T-helper 2 cell (primary cell): Measurements from ENCODE around the gene PREB.

Experiments
- DNase-seq, 5 experiments: peaks; one replicate each; pipeline versions ENCODE4 v3.0.0 to v3.0.0-alpha.2; 2012 to 2022

The PREB gene

DNA sequence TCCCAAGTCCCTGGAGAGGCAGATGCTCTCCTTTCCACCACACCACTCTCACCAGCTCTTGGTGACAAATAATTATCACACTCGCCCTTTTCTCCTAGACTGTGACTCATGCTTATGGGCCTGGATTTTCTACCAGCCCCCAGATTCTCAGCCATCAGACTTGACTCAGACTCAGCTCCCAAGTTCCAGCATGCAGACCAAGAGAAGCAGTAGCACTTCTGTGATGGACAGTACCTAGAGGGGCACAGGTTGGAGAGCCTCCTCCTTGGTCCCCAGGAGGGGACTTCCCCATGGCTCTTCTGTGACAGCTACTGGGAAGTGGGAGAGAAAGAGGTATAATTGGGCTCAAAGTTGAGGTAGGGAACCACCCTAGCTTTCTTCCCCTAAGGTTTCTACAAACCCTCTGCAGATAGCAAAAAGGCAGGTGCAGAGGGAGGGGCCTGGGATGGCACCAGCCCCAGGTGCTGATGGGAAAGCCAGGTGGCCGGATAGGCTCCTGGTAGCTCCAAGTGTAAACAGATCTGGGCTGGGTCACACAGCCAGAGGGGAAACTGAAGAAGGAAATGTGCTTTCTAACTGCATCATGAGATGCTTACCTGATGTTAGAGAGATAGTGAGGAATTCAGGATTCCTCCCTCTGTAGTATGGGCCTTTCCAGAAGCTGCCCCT is 18.5 kb upstream of the PREB start:
- DNase-seq, result no peak

GRCh38 chr2:27152102-27152795 is 17.8 kb upstream of the PREB start:
- DNase-seq, result no peak

DNA sequence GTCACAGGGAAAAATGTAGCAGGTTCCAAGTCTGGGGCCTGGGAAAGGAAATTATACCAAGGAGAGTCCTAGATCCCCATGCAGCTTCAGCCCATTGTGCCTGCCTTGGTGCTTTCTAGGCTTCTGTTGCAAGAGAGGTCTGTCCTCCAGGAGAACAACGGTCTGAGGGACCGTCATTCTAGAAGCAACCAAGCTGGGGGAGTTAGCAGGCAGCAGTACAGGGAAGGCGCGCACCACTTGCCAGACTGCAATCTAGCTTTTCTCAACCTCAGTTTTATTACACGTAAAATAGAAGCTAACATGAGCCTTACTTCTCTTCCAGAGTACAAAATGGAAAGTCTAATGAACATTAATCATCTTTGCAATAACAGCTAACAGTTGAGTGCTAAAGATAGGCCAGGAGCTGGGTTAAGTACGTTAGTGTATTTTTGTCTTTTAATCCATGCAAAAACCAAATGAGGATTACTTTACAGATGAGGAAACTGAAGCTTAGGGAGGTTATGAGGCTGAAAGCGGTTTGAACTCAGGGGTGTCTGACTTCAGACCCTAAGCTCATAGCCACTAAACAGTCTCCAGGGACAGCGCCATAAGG is 16.3 kb upstream of the PREB start:
- no peak for DNase-seq

DNA sequence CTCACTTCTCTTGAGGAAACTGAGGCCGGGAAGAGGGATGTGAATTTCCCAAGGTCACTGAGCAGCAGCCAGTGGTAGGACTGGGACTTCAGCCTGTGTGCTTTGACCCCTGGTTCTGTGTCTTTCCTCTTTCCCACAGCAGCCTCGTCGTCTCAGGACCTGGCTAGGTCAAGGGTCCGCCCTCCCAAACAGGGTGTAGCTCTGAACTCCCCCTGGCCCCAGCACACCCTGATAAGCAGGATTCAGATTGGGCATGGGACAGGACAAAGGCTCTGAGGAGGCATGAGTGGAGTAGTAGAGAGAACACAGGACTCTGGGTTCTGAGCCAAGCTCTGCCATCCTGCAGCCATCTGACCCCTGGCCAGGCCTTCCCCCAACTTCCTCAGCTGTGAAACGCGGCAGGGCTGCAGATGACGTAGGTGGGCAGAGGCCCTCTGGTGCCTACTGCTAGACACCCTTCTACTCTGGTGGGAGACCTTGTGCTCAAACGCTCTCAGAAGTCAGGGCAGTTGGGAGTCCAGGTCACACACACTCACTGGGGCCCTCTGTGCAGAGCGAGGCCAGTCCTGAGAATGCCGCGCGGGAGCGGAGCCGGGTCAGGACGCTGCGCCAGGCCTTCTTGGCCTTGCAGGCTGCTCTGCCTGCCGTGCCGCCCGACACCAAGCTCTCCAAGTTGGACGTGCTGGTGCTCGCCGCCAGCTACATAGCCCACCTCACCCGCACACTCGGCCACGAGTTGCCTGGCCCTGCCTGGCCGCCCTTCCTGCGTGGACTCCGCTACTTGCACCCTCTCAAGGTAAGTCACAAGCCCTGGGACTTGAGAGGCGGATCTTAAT is 15.4 kb upstream of the PREB start:
- no peak for DNase-seq

DNA sequence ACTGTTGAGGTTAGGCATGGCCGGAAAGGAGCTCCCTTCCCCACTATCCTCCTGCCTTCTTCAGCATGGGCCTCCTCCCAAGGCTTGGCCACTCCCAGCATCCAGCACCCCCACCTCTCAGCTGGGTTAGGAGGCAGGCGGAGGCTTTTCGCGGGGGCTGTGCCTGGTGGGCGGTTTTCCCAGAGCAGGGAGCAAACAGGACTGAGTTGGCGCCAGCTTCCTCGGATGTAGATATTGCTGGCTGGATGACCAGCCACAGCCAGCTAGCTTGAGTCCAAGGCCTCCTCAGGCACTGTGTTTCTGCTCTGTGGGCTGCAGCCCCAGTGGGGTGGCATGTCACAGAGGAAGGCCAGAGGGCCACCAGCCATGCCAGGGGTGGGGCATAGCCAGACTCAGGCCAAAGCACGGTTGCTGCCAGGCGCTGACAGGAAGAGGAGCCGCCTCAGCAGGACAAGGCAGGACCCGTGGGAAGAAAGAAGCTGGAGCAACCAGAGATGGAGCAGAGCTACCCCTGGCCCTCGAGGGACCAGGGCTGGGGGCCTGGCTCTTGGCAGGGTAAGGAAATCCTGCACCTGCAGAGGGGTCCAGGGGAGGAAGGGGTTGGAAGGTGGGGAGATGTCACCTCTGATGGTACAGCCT is 14.5 kb upstream of the PREB start, which contains the start of gene TCF23:
TCF23 (plus strand) TSS at position 204 of the 639 bp plus-strand sequence; CDS start at position 334, 130 bp downstream.
- no peak for DNase-seq

DNA sequence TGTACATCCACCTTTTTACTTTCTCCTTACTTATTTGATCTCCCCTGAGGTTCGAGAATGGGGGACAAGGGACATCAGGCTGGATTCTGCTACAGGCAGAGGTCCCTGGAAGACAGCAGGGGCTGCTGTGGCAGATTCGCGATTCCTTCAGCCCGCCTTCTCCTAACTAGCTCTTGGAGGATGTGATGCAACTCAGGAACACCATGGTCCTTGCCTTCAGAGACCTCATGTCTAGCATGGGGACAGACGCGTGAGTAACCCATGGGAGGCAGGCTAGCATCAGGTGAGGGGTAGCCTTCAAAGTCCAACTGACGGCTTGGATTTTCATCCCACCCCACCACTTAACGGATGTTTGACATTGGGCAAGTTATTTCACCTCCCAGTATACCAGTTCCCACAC is 13.5 kb upstream of the PREB start:
- DNase-seq, result no peak

DNA sequence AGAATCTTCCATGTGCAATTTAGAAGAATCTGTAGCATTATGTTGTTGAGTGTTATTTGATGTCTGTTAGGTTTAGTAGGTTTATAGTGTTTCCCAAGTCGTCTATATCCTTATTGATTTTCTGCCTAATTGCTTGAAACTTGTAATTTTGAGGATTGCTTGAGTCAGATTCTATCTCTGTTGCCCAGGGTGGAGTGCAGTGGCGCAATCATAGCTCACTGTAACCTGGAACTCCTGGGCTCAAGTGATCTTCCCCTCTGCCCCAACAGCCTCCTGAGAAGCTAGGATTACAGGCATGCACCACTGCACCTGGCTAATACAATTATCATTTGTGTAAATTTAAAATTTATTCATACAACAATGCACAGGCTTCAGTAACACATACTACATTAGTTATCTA is 11.2 kb upstream of the PREB start:
- DNase-seq, result no peak

DNA sequence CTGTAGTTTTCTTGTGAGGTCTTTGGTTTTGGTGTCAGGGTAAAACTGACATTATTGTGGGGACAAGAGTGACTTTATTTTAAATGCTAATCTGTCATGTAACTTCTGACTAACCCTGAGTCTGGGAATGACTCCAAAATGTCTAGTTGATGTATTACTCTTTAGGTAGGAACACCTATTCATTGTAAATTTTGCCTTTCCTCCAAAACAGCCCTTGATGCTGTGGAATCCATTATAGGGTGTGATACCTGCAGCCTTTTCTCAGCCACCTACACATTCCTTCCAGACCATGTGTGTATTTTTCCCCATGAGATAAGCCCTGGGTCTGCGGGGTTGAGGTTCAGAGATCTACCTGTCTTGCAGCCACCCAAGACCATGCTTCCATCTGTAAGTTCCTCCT is 8.8 kb upstream of the PREB start:
- no peak for DNase-seq

DNA sequence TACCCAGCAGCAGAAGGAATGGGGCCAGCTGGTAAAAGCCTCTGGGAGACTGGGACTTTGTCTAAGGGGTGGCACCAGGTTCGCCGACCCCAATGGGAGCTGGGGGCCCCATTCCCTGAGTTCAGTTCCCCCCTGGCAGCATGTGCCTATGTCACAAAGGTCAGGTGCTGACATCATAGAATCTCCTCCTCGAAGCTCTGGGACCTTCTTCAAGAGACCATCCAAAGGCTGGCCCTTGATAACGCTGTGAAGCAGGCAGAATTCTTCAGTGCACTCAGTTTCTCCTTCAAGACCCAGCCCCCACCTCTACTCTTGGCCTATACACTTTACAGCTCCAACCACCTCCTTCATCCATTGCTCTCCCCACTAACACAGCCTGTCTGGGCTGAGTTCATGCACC is 4.9 kb upstream of the PREB start, which contains the start of gene PRR30:
PRR30 (minus strand) TSS at position 101 of the 400 bp plus-strand sequence. CDS start 1,081 bp downstream, outside the sequence.
- DNase-seq, result no peak

- DNase-seq, result no peak
Measured at GRCh38 chr2:27138111-27138510, 3.7 kb upstream of the PREB start.

DNA sequence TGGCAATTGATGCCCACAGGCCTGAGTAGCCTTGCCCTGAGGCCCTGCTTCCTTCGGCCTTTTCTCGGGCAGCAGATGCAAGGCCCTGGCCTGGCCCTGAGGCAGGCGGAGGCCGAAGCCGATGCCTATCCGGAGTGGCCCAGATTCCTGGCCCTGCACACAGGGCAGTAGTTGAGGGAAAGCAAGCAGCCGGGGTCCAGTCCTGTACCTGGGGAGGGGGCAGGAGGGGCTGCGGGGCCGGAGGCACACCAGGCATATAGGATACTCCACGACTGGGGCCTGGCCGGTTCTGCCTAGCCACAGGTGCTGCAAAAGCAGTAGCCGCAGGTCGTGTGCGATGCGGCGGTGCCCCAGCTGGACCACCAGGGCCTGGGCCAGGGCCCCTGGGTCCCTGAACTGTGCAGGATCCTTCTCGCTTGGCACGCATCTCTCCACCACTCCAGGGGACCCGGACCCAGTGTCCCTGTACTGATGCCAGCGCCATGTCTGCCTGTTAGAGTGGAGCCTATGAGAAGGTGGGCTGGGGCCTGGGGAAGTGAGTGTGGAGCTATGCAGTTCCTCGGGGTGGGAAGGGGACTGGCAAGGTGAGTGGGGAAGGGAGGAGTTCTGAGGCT is 3.0 kb upstream of the PREB start:
- no peak for DNase-seq

DNA sequence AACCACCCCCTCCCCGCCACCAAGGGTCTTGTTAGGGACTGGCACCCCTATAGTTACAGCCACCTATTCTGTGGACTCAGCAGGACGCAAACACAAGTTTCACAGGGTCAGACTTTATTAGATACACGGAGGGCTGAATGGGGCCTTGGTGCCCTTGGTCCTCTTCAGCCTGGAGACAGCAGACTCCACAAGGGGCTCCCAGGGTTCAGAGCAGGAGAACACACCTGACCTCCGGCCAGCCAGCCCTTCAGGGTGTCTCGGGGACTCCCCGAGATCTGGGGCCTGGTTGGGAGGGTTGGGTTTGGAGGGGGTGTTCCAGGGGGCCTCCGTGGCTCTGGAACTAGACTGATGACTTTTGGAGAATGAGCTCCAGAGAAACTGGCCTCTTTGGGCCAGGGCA is 2.3 kb upstream of the PREB start:
- DNase-seq, result no peak

DNA sequence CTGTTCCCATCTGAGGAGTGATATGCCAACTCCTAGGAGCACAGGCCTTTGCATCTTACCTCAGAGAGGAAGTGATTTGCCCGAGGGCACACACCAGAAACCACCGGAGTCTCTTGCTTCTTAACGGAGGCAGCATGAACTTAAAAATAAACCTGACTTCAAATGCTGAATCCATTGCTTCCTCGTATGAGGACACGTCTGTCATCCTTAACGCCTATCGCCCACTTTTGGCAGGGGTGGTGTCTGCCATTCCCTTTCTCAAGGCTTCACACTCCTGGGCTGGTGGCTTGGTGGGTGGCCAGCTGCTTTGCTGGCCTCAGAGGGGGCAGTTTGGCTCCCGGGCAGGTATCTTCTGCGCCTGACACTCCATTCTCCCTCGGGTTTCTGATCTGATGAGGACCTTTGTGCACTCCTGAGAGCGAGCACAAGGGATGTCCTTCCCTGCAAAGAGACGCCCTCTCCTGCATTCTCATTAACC is 1.1 kb upstream of the PREB start:
- no peak for DNase-seq

- DNase-seq, result no peak
Measured at GRCh38 chr2:27134781-27135477, 493 bp upstream of the PREB start.

GRCh38 chr2:27133195-27133875 is 1.1 kb downstream of the PREB start:
- DNase-seq, result peak in 1 of 5 experiments; percentile 60

GRCh38 chr2:27131429-27131828 is 3.0 kb downstream of the PREB start:
- DNase-seq, result no peak

- DNase-seq, result no peak
Measured at GRCh38 chr2:27130396-27130795, 4.0 kb downstream of the PREB start.

DNA sequence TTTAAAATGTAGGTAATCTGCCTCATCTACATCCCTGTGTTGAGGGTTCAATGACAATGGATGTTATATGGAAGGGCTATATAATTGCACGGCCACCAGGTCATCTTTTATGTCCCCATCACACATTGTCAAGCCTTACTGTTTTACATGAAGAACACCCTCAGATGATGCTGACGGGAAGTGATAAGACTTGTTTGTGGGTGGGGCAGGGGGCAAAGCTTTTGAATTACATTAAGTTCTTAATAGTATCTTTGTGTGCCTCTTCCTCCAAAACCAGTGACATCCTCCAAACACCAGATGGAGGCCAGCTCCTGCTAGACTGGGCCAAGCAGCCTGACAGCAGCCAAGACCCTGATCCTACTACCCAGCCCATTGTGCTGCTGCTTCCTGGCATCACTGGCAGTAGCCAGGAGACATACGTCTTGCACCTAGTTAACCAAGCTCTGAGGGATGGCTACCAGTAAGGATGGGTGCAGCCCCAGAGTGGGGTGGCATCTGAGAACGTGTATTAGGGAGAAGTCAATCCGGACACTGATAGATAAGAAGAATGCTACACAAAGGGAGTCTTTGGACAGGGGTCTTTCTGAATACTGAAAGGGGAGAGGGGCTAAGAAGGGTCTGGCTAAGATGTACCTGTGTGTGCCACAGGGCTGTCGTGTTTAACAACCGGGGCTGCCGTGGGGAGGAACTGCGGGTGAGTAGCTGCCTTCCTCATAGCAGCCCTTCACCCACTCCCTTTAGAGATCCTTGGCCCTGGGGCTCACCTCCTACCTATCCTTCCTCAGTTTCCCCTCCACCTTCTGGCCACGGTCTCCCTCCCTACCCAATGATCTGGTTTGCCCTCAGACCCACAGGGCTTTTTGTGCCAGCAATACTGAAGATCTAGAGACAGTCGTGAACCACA is 5.5 kb downstream of the PREB start:
- DNase-seq, result no peak

GRCh38 chr2:27127883-27128667 is 6.4 kb downstream of the PREB start:
- no peak for DNase-seq
